GM13977 (cell line): ENCODE data around the gene PLA2G4E.

ENCODE experiments used
- DNase-seq: peaks from one replicate; pipeline ENCODE4 v3.0.0; 2012; ENCODE audit warnings: low spot score
- CTCF ChIP-seq: IDR thresholded peaks from 2 replicates; pipeline ENCODE4 v1.5.1; 2012; ENCODE audit warnings: mild to moderate bottlenecking, control low read depth; ENCODE audit not compliant: insufficient read depth; ENCODE audit errors: extremely low read depth, missing control alignments
- in situ Hi-C: fragments of 300-500 bp; cut with MboI; formaldehyde crosslinking; loops from one replicate; pipeline ENCODE4 v1.12.0; 2022; ENCODE audit warnings: low sequenced_read_pairs, low pct_unique_long_range_greater_than_20kb, mixed read lengths, inconsistent platforms; ENCODE audit not compliant: unreplicated experiment

The PLA2G4E gene

GRCh38 chr15:42001236-42001635 is 19.6 kb downstream of the PLA2G4E start:
- no peak for DNase-seq
- TF ChIP-seq CTCF = no peak
- in situ Hi-C loops = no loop called here

- in situ Hi-C loops = no loop called here
- no peak for DNase-seq
- TF ChIP-seq CTCF = no peak
Measured at GRCh38 chr15:41999290-42000285, 21.3 kb downstream of the PLA2G4E start.

- DNase-seq = no peak
- no peak for TF ChIP-seq CTCF
- in situ Hi-C loops = no loop called here
Measured at GRCh38 chr15:41997845-41998244, 23.0 kb downstream of the PLA2G4E start.

- TF ChIP-seq CTCF = no peak
- DNase-seq = no peak
- in situ Hi-C loops = no loop called here
Measured at GRCh38 chr15:41996921-41997592, 23.8 kb downstream of the PLA2G4E start.

- DNase-seq = no peak
- no peak for TF ChIP-seq CTCF
- in situ Hi-C loops = no loop called here
Measured at GRCh38 chr15:41996376-41996775, 24.5 kb downstream of the PLA2G4E start.

- TF ChIP-seq CTCF = no peak
- in situ Hi-C loops = no loop called here
- DNase-seq = no peak
Measured at GRCh38 chr15:41995476-41995855, 25.4 kb downstream of the PLA2G4E start.
